Testis (tissue), 3 donors: ENCODE results near the gene PAX7. TPM values are rescaled to one million over a fixed set of nuclear protein-coding genes. Genes with fewer than 3 reads are reported as not detected.

Experiments used
- DNase-seq: peaks from one replicate; pipeline ENCODE4 v3.0.0-alpha.2; 2019
- H3K27ac ChIP-seq, 2 donors: fragments of 200-600 bp; sonication (generic); one replicate each; pipeline ENCODE4 v1.5.1; 2019
- H3K27me3 ChIP-seq: fragments of 200-600 bp; sonication (generic); one replicate; pipeline ENCODE4 v1.5.1; 2019
- H3K36me3 ChIP-seq: fragments of 200-600 bp; sonication (generic); one replicate; pipeline ENCODE4 v1.5.1; 2017; ENCODE audit warnings: low read depth; ENCODE audit errors: missing control alignments
- H3K4me1 ChIP-seq: fragments of 200-600 bp; sonication (generic); one replicate; pipeline ENCODE4 v1.5.1; 2019
- H3K4me3 ChIP-seq, 2 donors: fragments of 200-600 bp; sonication (generic); one replicate each; pipeline ENCODE4 v1.5.1; 2017 to 2019
- H3K9me3 ChIP-seq: fragments of 200-600 bp; sonication (generic); one replicate; pipeline ENCODE4 v1.5.1; 2017
- CTCF ChIP-seq, 3 experiments: fragments of 450-650 bp in 2 of 3; fragments of 200-600 bp in 1 of 3; sonication (generic) in 1 of 3; IDR thresholded peaks; one replicate each; pipeline ENCODE4 v1.5.1; 2016 to 2019; ENCODE audit warnings: antibody characterized with exemption in 3 of 3, mild to moderate bottlenecking in 2 of 3, moderate library complexity in 1 of 3
- POLR2A ChIP-seq: fragments of 450-650 bp; IDR thresholded peaks from one replicate; pipeline ENCODE4 v1.6.1; 2017; ENCODE audit warnings: antibody characterized with exemption, mild to moderate bottlenecking, moderate library complexity
- WGBS, 2 donors: methylation state at CpG; one replicate each; pipeline ENCODE4 v1.1.5; 2018; 5-methylcytosine and 5-hydroxymethylcytosine counted together
- intact Hi-C: fragments of 100-400 bp; cut with DNase I; formaldehyde crosslinking; loops from one replicate; pipeline ENCODE4 v1.15.1; 2023; ENCODE audit warnings: low total_unique reads
- polyA plus RNA-seq: library from polyadenylated mRNA; stranded (reverse); fragments of 350-450 nt; fragmentation: Illumina TruSeq; extraction: RNeasy Lipid Tissue Mini Kit (QIAGEN cat#74804); gene quantifications from one replicate; pipeline ENCODE4 v1.2.3, GENCODE V29; 2014; ENCODE audit warnings: low read depth, low replicate concordance; ENCODE audit not compliant: insufficient read depth
- total RNA-seq, 2 donors: library from RNA; depleted of rRNA; stranded (reverse); fragments of >200 nt; gene quantifications; one replicate each; pipeline ENCODE4 v1.2.3, GENCODE V29; 2016

Gene PAX7
- total and polyA plus RNA-seq, 3 donors from 2014 or later = 0.16 to 0.37 (median 0.18) TPM

GRCh38 chr1:18631496-18632217 lies 1.0 kb downstream of the PAX7 start:
- Histone ChIP-seq H3K4me1 (no peaks in the 10 kb centered on the region), H3K9me3 (no peaks in the 10 kb centered on the region), H3K27me3 (peaks cover 4% of the 10 kb centered on the region), H3K36me3 (no peaks in the 10 kb centered on the region), H3K4me3 (peak overlapping the region in 1 of 2 donors; percentile 24), H3K27ac (no peak overlapping the region)
- intact Hi-C loops = no loop called here
- 7% methylated on average over 32 to 53 of the region's 53 CpGs for WGBS, 2 donors
- DNase-seq = no peak
- no peak for TF ChIP-seq CTCF (IDR thresholded peaks at IDR 0.05)

- Histone ChIP-seq H3K4me3 (no peak overlapping the region), H3K4me1 (no peaks in the 10 kb centered on the region), H3K27ac (no peak overlapping the region), H3K27me3 (peaks cover 4% of the 10 kb centered on the region), H3K36me3 (no peaks in the 10 kb centered on the region), H3K9me3 (no peaks in the 10 kb centered on the region)
- WGBS, 2 donors = 6 to 9% methylated on average over 23 of the region's 23 CpGs
- no peak for DNase-seq
- TF ChIP-seq POLR2A (no peak), CTCF (IDR thresholded peaks at IDR 0.05) (no peak)
- intact Hi-C loops = no loop called here
Observed at GRCh38 chr1:18632218-18632588, 1.6 kb downstream of the PAX7 start.

- peak; percentile 25 for DNase-seq
- Histone ChIP-seq H3K27me3 (peaks cover 4% of the 10 kb centered on the region), H3K36me3 (no peaks in the 10 kb centered on the region), H3K4me1 (no peaks in the 10 kb centered on the region), H3K4me3 (no peak overlapping the region), H3K9me3 (no peaks in the 10 kb centered on the region), H3K27ac (no peak overlapping the region)
- 6 to 8% methylated on average over 35 to 48 of the region's 48 CpGs for WGBS, 2 donors
- TF ChIP-seq POLR2A = no peak
- TF ChIP-seq CTCF (IDR thresholded peaks at IDR 0.05) = no peak
- intact Hi-C loops = no loop called here
Observed at GRCh38 chr1:18632783-18633421, 2.3 kb downstream of the PAX7 start.

GRCh38 chr1:18633422-18634155 lies 2.9 kb downstream of the PAX7 start:
- TF ChIP-seq CTCF (IDR thresholded peaks at IDR 0.05) = no peak
- TF ChIP-seq POLR2A = no peak
- no peak overlapping the region for H3K27ac ChIP-seq
- no peaks in the 10 kb centered on the region for H3K9me3 ChIP-seq
- H3K4me1 ChIP-seq = no peaks in the 10 kb centered on the region
- DNase-seq = no peak
- H3K27me3 ChIP-seq = peaks cover 4% of the 10 kb centered on the region
- H3K4me3 ChIP-seq = no peak overlapping the region
- WGBS, 2 donors = 16 to 18% methylated on average over 13 to 15 of the region's 15 CpGs
- intact Hi-C loops = no loop called here
- no peaks in the 10 kb centered on the region for H3K36me3 ChIP-seq
